ENCODE measurements around the gene SFMBT1.

- no peak for TF ChIP-seq CTCF (IDR thresholded peaks at IDR 0.05 in 2 of 3, conservative IDR thresholded peaks at IDR 0.05 in 1 of 3; ENCODE audit: insufficient read depth in 2 of 3, low read depth in 1 of 3, low read length in 3 of 3)
- no peak for TF ChIP-seq IRF9 (tag; IDR thresholded peaks at IDR 0.05)
- no peak for TF ChIP-seq ZBTB33 (CRISPR knock-in tag; IDR thresholded peaks at IDR 0.05)
- no peak for TF ChIP-seq REST (IDR thresholded peaks at IDR 0.05; ENCODE audit: borderline replicate concordance)
- no peak for TF ChIP-seq REST (CRISPR knock-in tag; IDR thresholded peaks at IDR 0.05; ENCODE audit: low read depth)
Measured at GRCh38 chr3:53044711-53045517, 959 bp downstream of the SFMBT1 start.

Data from K562 (cell line).